ENCODE measurements around the gene HAUS7.

HAUS7 gene

DNA sequence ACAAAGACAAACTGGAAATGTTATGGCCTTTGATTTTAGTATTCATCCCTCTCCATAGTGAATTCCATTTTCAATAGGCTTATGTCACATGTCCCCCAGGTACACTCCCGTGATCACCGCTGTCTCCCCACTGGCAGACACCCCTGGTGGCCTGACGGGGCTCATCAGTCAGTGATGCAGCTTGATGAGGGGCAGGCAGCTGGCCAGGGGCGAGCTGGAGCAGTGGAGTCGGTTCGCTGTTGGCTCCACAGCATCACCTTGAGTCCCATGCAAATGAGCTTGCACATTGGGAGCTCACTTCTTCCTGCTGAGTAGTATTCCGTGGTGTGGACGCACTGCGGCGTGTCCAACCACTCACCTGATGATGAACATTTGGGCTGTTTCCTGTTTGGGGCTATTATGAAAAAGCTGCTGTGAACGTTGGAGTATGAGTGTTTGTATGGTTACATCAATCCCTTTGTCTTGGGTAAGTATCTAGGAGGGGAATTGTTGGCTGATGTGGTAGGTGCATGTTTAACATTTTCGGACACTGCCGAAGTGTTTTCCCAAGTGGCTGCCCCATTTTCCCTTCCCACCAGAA is 29.7 kb downstream of the HAUS7 start:
- Mint-ChIP-seq H3K9me3 (peaks cover 0 to 5% of the 10 kb centered on the region in 2 donors), H3K4me3 (no peak overlapping the region), H3K36me3 (peaks cover 0 to 3% of the 10 kb centered on the region in 2 donors), H3K27me3 (peaks cover 10 to 12% of the 10 kb centered on the region in 2 donors), H3K4me1 (no peaks in the 10 kb centered on the region), H3K27ac (no peak overlapping the region)
- DNase-seq (no peak), ATAC-seq (replicated peaks) (no peak)

DNA sequence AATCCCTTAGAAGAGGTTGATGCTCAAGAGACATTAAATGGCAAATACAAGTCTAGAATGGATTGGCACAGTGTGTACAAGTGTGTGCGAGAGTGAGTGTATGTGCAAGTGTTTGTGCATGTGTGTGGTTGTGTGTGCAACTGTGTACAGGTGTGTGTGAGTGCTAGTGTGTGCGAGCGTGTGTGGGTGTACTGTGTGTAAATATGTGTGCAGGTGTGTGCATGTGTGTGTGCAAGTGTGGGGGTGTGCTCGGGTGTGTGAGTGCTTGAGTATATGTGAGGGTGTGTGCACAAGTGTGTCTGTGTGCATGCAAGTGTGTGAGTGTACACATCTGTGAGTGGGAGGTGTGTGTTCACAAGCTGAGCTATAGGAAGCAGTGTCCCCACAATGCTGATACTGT is 30.4 kb downstream of the HAUS7 start:
- peaks cover 10 to 12% of the 10 kb centered on the region in 2 donors for H3K27me3 Mint-ChIP-seq
- no peak for ATAC-seq (replicated peaks)

DNA sequence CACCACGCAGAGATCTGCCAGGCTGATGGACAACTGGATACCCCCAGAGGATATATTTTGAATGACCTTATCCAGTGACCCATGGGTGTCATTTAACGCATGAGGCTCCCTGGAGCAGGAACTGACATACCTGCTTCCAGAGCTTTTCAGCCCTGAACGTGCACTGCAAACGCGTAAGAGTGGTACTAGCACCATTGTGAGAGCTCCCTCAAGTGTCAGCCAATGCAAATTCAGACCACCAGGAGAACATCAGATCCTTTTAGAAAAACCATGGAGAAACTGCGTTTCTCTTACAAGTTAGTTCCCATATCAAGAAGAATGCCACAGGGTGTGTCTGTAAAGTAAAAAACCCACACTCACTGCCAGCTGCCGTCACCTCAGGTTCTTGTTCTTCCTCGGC is 31.8 kb downstream of the HAUS7 start:
- peaks cover 0 to 5% of the 10 kb centered on the region in 2 donors for H3K9me3 Mint-ChIP-seq
- no peak overlapping the region for H3K27ac Mint-ChIP-seq
- H3K36me3 Mint-ChIP-seq: no peaks in the 10 kb centered on the region
- no peak for ATAC-seq (replicated peaks)
- H3K4me1 Mint-ChIP-seq: no peaks in the 10 kb centered on the region
- peaks cover 10 to 17% of the 10 kb centered on the region in 2 donors for H3K27me3 Mint-ChIP-seq
- H3K4me3 Mint-ChIP-seq: no peak overlapping the region
- DNase-seq: no peak

More for the DNA sequence above, 30.4 kb downstream of the HAUS7 start:
- peaks cover 0 to 3% of the 10 kb centered on the region in 2 donors for H3K36me3 Mint-ChIP-seq
- no peak for DNase-seq
- no peaks in the 10 kb centered on the region for H3K4me1 Mint-ChIP-seq
- H3K27ac Mint-ChIP-seq: no peak overlapping the region
- peaks cover 0 to 5% of the 10 kb centered on the region in 2 donors for H3K9me3 Mint-ChIP-seq
- no peak overlapping the region for H3K4me3 Mint-ChIP-seq

DNA sequence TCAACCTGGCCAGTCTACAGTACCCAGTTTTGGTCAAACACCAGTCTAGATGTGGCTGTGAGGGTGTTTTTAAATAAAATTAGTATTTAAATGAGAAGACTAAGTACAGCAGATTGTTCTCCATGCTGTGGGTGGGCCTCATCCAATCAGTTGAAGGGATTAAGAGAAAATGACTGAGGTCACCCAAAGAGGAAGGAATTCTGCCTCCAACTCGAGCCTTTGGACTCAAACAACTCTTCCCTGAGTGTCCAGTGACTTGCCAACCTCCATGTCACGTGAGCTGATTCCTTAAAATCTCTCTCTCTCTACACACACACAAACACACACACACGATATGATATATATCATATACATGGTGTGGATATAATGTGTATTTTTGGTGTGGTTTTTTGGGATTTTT is 34.5 kb downstream of the HAUS7 start:
- no peak for DNase-seq
- no peak for ATAC-seq (replicated peaks)
- Mint-ChIP-seq H3K9me3 (peaks cover 0 to 5% of the 10 kb centered on the region in 2 donors), H3K36me3 (peaks cover 0 to 2% of the 10 kb centered on the region in 2 donors), H3K27ac (no peak overlapping the region), H3K4me3 (no peak overlapping the region), H3K27me3 (peaks cover 10 to 20% of the 10 kb centered on the region in 2 donors), H3K4me1 (no peaks in the 10 kb centered on the region)

DNA sequence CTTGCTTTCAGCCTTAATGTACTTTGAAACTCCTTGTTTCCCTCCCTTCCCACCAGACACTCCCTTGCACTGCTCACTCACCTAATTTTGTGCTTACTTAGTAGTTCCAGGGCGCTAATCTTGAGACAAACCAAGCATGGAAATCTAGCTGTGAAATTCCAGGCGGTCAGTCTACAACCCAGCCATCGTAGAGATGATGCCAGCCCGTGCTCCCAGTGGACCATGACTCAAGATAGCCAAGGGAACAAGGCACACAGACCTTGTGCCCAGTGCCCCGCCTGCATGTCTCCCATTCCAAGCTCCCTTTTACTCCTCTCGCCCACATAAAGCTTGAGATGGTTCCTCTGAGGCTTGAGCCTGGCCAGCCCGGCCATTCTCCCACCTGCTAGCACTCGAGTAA is 35.6 kb downstream of the HAUS7 start:
- Mint-ChIP-seq H3K27ac (no peak overlapping the region), H3K36me3 (peaks cover 0 to 6% of the 10 kb centered on the region in 2 donors), H3K9me3 (peaks cover 0 to 2% of the 10 kb centered on the region in 2 donors), H3K27me3 (peaks cover 10 to 22% of the 10 kb centered on the region in 2 donors), H3K4me3 (no peak overlapping the region), H3K4me1 (no peaks in the 10 kb centered on the region)
- no peak for ATAC-seq (replicated peaks)
- DNase-seq: no peak

DNA sequence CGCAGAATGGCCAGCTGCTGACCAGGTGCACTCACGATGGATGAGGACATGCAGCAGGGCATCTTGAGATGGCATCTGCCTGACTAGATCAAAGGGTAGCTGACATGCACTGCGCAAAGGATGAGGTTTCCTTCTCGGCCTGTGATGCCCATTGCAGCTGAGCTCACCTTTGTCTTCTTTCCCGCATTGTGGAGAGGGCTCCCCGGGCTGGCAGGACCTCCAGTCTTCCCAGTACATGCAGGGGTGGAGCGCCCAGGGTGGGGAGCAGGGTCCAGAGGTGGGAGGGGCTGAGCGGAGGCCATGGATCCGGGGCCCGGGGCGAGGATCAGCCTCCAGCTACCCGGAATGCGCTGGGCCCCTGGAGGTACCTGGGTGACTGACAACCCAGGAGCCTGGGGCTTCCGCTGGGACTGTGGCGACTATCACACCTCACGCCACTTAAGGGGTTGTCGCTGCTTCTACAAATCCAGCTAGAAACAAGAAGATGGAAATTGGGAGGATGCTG is 36.5 kb downstream of the HAUS7 start:
- peaks cover 0 to 6% of the 10 kb centered on the region in 2 donors for H3K36me3 Mint-ChIP-seq
- DNase-seq (no peak), ATAC-seq (replicated peaks) (no peak)
- H3K4me1 Mint-ChIP-seq: no peaks in the 10 kb centered on the region
- H3K27ac Mint-ChIP-seq: no peak overlapping the region
- no peaks in the 10 kb centered on the region for H3K9me3 Mint-ChIP-seq
- H3K4me3 Mint-ChIP-seq: no peak overlapping the region
- H3K27me3 Mint-ChIP-seq: peaks cover 4 to 21% of the 10 kb centered on the region in 2 donors

DNA sequence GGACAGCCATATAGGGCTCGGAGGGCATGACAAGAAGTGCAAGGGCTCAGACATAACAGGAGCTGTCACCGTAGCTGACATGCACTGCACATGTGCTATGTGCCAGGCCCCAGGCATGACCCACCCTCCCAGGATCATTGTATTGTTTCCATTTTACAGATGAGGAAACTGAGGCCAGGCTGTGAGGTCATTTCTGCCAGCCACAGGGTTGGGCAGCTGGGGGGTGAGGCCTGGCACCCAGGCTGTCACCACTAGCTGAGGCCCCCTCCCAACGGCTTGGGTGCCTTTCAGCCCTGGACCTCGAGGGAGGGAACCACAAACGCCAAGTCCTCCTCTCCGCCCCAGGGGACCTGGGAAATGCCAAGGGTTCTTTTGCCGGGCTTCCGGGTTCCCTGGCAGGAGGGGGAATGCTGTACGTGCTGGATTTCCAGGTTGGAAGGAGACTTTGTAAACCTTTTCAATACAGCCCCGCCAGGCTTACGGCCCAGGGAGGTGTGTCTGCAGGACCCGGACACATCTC is 37.2 kb downstream of the HAUS7 start:
- H3K27ac Mint-ChIP-seq: no peak overlapping the region
- peaks cover 0 to 6% of the 10 kb centered on the region in 2 donors for H3K36me3 Mint-ChIP-seq
- no peak for ATAC-seq (replicated peaks)
- DNase-seq: no peak
- no peaks in the 10 kb centered on the region for H3K4me1 Mint-ChIP-seq
- peaks cover 0 to 21% of the 10 kb centered on the region in 2 donors for H3K27me3 Mint-ChIP-seq
- no peaks in the 10 kb centered on the region for H3K9me3 Mint-ChIP-seq
- H3K4me3 Mint-ChIP-seq: no peak overlapping the region

DNA sequence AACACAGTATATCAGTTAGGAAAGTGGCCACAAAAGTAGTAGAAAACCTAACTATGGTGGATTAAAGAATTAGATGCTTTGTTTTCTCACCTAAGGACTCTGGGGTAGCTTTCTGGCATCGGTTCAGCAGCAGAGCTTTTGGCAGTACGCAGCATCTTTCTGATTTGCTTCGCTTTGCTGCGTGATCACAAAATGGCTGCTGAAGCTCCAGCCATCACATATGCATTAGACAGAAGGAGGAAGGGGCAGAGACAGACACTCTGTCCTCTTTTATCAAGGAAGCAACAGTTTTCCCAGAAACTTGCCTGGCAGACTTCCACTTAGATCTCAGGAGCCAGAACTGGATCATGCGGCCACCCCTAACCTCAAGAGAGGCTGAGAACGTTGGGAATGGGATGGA is 39.6 kb downstream of the HAUS7 start:
- peaks cover 4 to 5% of the 10 kb centered on the region in 2 donors for H3K9me3 Mint-ChIP-seq
- H3K4me1 Mint-ChIP-seq: no peaks in the 10 kb centered on the region
- H3K4me3 Mint-ChIP-seq: no peak overlapping the region
- peaks cover 0 to 17% of the 10 kb centered on the region in 2 donors for H3K27me3 Mint-ChIP-seq
- no peak overlapping the region for H3K27ac Mint-ChIP-seq
- peaks cover 0 to 10% of the 10 kb centered on the region in 2 donors for H3K36me3 Mint-ChIP-seq
- DNase-seq (no peak), ATAC-seq (replicated peaks) (no peak)

DNA sequence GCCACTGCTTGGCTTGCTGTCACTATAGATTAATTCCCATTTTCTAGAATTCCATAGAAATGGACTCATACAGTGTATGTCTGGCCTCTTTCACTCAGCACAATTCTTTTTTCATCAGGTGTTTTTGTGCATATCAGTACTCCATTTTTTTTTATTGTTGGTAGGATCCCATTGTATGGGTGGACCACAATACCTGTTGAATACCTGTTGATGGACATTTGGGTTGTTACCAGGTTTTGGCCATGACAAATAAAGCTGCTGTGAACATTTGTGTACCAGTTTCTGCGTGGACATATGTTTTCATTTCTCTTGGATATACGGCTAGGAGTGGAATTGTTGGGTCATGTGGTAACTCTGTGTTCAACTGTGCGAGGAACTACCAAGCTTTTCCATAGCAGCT is 44.2 kb downstream of the HAUS7 start:
- H3K9me3 Mint-ChIP-seq: peaks cover 4 to 5% of the 10 kb centered on the region in 2 donors
- H3K27ac Mint-ChIP-seq: no peak overlapping the region

DNA sequence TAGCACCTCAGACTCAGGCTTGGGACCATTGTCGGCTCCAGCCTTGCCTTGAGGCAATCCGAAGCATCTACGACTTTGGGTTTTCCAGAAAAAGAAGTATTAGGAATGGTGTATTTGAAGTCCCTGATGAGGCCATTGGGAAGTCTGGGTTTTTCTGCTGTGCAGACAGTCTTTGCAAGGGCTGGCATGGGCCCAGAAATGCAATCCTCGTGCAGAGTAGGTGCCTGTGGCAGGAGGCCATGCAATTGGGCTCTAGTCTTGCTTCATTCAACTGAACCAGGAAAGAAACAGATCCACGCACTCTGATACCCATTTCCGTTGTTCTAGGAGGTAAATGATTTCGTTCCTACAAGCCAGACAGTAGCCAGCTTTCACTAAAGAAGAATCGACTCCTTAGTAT is 46.7 kb downstream of the HAUS7 start:
- DNase-seq (no peak), ATAC-seq (replicated peaks) (no peak)
- H3K27ac Mint-ChIP-seq: no peak overlapping the region
- H3K36me3 Mint-ChIP-seq: peaks cover 2 to 4% of the 10 kb centered on the region in 2 donors
- H3K4me1 Mint-ChIP-seq: no peaks in the 10 kb centered on the region
- no peak overlapping the region for H3K4me3 Mint-ChIP-seq
- H3K27me3 Mint-ChIP-seq: peaks cover 0 to 4% of the 10 kb centered on the region in 2 donors
- H3K9me3 Mint-ChIP-seq: peaks cover 4 to 5% of the 10 kb centered on the region in 2 donors

More for the DNA sequence above, 44.2 kb downstream of the HAUS7 start:
- ATAC-seq (replicated peaks): no peak
- H3K27me3 Mint-ChIP-seq: peaks cover 0 to 12% of the 10 kb centered on the region in 2 donors
- no peak overlapping the region for H3K4me3 Mint-ChIP-seq
- H3K4me1 Mint-ChIP-seq: no peaks in the 10 kb centered on the region
- no peak for DNase-seq
- peaks cover 0 to 10% of the 10 kb centered on the region in 2 donors for H3K36me3 Mint-ChIP-seq

DNA sequence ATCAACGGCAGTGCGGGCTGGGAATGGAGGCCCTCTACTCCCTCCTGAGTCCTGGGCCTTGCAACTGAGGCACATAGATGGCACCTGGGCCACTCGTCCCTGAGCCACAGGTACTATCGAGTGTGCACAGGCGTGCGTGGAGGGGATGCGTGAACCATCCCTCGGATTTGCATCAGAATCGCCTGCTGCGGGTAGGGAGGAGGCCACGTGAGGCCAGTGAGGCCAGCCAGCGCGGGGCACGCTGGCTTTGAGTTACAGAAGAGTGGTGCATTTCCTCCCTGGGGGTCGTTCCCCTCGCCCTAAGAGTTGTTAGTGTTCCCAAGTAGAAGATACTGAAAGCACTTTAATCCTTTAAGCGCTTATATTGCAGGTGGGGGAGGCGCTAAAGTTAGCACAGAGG is 48.5 kb downstream of the HAUS7 start:
- ATAC-seq (replicated peaks) (no peak), DNase-seq (no peak)
- H3K36me3 Mint-ChIP-seq: peaks cover 0 to 2% of the 10 kb centered on the region in 2 donors
- peaks cover 5 to 13% of the 10 kb centered on the region in 2 donors for H3K27me3 Mint-ChIP-seq
- H3K4me1 Mint-ChIP-seq: no peaks in the 10 kb centered on the region
- no peak overlapping the region for H3K4me3 Mint-ChIP-seq
- no peaks in the 10 kb centered on the region for H3K9me3 Mint-ChIP-seq
- H3K27ac Mint-ChIP-seq: no peak overlapping the region

DNA sequence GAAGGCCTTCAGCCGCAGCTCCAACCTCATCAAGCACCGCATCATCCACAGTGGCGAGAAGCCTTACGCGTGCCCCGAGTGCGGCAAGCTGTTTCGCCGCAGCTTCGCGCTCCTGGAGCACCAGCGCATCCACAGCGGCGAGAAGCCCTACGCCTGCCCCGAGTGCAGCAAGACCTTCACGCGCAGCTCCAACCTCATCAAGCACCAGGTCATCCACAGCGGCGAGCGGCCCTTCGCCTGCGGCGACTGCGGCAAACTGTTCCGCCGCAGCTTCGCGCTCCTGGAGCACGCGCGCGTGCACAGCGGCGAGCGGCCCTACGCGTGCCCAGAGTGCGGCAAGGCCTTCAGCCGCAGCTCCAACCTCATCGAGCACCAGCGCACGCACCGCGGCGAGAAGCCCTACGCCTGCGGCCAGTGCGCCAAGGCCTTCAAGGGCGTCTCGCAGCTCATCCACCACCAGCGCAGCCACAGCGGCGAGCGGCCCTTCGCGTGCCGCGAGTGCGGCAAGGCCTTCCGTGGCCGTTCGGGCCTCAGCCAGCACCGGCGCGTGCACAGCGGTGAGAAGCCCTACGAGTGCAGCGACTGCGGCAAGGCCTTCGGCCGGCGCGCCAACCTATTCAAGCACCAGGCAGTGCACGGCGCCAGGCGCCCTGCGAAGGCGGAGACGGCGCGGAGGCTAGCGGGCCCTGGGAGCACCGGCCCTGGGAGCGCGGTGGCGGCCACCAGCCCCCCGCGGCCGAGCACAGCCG is 49.4 kb downstream of the HAUS7 start:
- Mint-ChIP-seq H3K27me3 (peaks cover 9 to 13% of the 10 kb centered on the region in 2 donors), H3K27ac (no peak overlapping the region), H3K4me3 (no peak overlapping the region), H3K9me3 (no peaks in the 10 kb centered on the region), H3K36me3 (peaks cover 0 to 2% of the 10 kb centered on the region in 2 donors), H3K4me1 (no peaks in the 10 kb centered on the region)
- DNase-seq (no peak), ATAC-seq (replicated peaks) (no peak)

DNA sequence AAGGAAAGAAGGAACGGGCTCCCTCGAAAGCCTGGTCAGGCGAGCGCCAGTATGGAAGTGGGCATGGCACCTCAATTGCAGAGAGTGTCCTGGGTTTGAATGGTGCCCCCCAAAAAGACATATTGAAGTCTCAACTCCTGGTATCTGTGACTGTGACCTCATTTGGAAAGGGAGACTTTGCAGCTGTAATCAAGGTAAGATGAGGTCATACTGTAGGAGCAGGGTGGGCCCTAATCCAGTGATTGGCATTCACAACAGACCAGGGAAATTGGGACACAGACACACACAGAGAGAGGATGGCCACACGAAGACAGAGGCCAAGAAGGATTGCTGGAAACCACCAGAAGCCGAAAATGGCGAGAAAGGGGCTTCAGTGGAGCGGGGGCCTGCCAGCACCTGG is 52.7 kb downstream of the HAUS7 start:
- no peaks in the 10 kb centered on the region for H3K4me1 Mint-ChIP-seq
- no peak overlapping the region for H3K4me3 Mint-ChIP-seq
- DNase-seq: no peak
- no peak overlapping the region for H3K27ac Mint-ChIP-seq
- peaks cover 0 to 2% of the 10 kb centered on the region in 2 donors for H3K36me3 Mint-ChIP-seq
- H3K9me3 Mint-ChIP-seq: no peaks in the 10 kb centered on the region
- ATAC-seq (replicated peaks): no peak
- H3K27me3 Mint-ChIP-seq: peaks cover 18 to 21% of the 10 kb centered on the region in 2 donors

DNA sequence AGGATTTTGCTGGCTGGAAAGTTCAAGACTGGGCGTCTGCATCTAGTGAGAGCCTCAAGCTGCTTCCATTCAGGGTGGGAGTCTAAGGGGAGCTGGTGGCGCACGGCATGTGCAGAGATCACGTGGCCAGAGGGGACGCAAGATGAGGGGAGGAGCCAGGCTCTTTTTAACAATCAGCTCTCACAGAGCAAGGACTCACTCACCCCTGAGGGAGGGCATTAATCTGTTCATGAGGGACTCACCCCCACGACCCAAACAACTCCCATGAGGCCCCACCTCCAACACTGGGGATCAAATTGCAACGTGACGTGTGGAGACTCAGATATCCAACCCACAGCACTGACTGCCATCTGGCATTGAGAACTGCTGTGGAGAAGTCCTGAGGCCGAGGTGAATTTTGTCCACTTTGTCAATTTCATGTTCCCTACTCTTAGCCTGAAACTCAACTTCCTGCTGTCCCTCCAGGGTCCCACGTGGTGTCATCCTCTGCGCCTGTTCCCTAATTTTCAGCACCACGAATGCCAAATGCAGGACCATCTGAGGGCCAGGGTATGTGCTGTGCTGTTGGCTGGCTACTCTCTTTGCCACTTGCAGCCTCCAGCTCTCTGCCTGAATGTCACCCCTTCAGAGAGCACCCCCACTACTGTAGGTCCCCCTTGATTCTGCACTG is 53.5 kb downstream of the HAUS7 start:
- DNase-seq (no peak), ATAC-seq (replicated peaks) (no peak)
- H3K27ac Mint-ChIP-seq: no peak overlapping the region
- H3K27me3 Mint-ChIP-seq: peaks cover 21 to 24% of the 10 kb centered on the region in 2 donors
- no peak overlapping the region for H3K4me3 Mint-ChIP-seq
- peaks cover 6% of the 10 kb centered on the region in 2 donors for H3K4me1 Mint-ChIP-seq
- H3K36me3 Mint-ChIP-seq: peaks cover 0 to 3% of the 10 kb centered on the region in 2 donors
- H3K9me3 Mint-ChIP-seq: no peaks in the 10 kb centered on the region

Measured in stimulated activated naive B cell treated with anti-CD40 and anti-IgM and Interleukin-4, amounts not matched to agents 10 μg/mL and 1 μg/mL and 100 μg/mL, for 72 hours (primary cell).